GM12878 (cell line): Measurements from ENCODE around the gene MRPS23.

Experiments
- PRDM15 ChIP-seq: fragments of 450-650 bp; formaldehyde crosslinking; IDR thresholded peaks from 2 replicates; pipeline ENCODE4 v1.4.0; 2020; ENCODE audit warnings: mild to moderate bottlenecking, moderate library complexity
- TAF1 ChIP-seq: IDR thresholded peaks from 2 replicates; pipeline ENCODE4 v1.6.1; 2011; ENCODE audit warnings: mild to moderate bottlenecking, low read depth, low read length, borderline replicate concordance
- TF ChIP-seq, protein P1 (sequence below), 3 experiments: IDR thresholded peaks in 2 of 3; conservative IDR thresholded peaks in 1 of 3; 2 replicates each; pipeline ENCODE4 v1.5.1; 2011; ENCODE audit warnings: low read depth in 3 of 3, low read length in 3 of 3, mild to moderate bottlenecking in 3 of 3, control low read depth in 2 of 3, moderate library complexity in 2 of 3, inconsistent platforms in 1 of 3, mixed read lengths in 1 of 3; ENCODE audit not compliant: control insufficient read depth in 2 of 3, insufficient read depth in 1 of 3; ENCODE audit errors: extremely low read depth in 1 of 3

DNA sequence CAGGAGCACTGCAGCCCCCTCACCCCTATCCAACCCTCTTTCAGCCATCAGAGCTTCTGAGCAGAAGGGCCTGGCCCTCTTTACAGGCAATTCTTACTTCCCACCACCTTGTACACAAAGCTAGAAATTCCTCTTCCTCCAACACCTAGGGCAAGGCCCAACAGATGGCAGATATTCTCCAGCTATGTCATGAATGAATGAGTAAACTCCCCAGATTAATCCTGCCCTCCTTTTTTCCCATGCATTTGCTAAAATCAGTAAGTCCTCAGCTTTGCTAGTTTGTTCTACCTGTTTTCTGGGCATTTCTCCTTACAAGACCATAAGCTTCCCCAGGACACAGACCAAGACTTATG, 20.4 kb upstream of the MRPS23 start:
- TF ChIP-seq, protein P1, sequence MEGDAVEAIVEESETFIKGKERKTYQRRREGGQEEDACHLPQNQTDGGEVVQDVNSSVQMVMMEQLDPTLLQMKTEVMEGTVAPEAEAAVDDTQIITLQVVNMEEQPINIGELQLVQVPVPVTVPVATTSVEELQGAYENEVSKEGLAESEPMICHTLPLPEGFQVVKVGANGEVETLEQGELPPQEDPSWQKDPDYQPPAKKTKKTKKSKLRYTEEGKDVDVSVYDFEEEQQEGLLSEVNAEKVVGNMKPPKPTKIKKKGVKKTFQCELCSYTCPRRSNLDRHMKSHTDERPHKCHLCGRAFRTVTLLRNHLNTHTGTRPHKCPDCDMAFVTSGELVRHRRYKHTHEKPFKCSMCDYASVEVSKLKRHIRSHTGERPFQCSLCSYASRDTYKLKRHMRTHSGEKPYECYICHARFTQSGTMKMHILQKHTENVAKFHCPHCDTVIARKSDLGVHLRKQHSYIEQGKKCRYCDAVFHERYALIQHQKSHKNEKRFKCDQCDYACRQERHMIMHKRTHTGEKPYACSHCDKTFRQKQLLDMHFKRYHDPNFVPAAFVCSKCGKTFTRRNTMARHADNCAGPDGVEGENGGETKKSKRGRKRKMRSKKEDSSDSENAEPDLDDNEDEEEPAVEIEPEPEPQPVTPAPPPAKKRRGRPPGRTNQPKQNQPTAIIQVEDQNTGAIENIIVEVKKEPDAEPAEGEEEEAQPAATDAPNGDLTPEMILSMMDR (IDR thresholded peaks at IDR 0.05 in 2 of 3, conservative IDR thresholded peaks at IDR 0.05 in 1 of 3; ENCODE audit: control insufficient read depth in 2 of 3, extremely low read depth in 1 of 3, insufficient read depth in 1 of 3, low read depth in 3 of 3, low read length in 3 of 3) = no peak
- TF ChIP-seq TAF1 (no peak), PRDM15 (no peak)
